HG03064 (cell line): Measurements from ENCODE around the gene MLLT10.
"Not testable (repeated sequence)": the region's sequence is repeated elsewhere in the genome, so short reads cannot be mapped to it uniquely, and the experiment has no call there.

Source experiments
- ATAC-seq: cut with Tn5 transposase; IDR thresholded peaks from one replicate; pipeline ENCODE4 v1.9.1; 2021; ENCODE audit warnings: low read depth; ENCODE audit not compliant: unreplicated experiment

The MLLT10 gene

DNA sequence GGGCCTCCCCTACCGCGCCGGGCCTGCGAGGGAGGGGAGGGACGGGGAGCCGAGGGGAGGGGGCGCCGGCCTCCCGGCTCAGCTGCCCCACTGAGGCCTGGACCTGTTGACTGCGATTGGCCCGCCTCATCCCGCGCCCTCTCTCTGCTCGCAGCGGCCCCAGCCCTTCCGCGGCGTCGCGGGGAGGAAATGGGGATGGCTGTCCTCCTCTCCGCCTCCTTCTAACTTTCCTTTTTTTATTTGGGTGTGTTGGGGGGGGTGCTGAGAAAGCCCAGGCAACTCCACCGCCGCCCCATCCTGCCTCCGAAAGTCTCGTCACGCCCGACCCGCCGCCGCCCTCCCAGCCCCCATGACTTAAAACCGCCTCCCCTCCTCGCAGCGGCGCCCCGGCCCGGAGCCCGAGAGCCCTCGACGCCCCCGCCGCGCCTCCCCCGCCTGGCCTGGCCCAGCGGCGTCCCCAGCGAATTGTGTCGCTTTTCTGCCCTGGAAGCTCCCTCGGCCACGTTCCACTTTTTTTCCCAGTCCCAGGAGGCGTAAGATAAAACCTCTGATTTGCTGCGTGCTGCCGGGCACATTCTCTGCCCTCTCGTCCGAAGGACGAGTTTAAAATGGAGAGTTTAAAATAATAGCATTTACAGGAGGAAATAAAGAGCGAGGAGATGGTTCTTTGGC is 7.7 kb upstream of the MLLT10 start:
- peak; percentile 13 for ATAC-seq

DNA sequence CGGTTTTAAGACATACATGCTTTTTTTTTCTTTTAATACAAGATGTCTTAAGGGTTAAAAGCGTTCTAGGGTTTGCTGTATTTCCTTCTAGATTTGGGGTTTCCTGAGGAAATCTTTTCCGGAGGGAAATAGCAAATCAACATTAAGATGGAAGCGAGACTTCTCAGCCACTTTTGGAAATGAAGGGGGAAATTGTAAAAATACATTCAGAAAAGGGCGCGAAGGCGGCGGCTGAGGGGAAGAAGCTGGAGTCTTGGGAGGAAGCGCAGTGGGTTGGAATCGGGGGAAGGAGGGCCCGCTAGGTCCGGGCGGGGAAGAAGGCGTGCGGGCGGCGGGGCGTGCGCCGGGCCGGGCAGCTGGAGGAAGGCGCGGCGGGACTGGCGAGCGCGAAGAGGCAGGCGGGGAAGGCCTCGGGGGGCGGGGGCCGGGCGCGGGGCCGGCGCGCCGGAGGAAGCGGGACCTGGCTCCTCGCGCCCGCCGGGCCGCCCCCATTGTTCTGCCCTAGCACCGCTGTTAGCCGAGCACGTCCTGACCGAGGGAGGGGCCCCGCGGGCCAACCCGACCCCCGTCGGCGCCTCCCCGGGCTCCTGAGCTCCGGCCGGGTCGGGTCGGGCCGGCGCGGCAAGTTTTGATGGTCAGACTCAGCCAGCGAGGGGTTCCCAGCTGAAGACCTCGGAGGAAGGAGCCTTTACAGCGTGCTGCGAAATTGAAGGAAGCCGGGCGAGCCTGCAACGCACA is 7.0 kb upstream of the MLLT10 start:
- no peak for ATAC-seq

DNA sequence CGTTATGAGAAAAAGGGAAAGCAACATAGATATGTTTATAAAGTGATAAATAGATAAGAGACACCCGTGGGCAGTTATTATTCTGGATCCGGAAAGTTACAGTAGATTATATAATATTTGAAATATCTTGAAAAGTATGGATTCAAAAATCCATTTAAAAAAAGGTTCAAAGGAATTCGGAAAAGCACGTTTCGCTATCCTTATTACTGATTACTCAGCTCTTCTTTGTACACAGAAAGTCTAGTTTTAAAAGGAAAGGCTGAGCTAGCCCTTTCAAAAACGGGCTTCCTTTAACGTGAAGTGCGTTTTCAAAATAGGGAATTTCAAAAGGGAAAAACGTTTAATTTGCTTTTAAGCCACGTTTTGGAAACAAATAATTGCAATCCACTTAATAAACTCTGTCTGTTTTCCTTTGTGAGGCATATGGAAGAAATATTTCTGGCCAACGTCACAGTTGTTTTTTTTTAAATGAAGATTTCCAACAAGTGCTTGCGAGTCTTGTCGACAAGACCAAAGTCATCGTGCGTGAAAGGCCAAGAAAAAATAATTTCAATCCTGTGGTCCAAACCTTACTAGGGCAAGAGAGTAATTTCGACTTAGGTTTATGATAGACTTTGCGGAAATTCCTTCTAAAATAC is 6.3 kb upstream of the MLLT10 start:
- no peak for ATAC-seq

DNA sequence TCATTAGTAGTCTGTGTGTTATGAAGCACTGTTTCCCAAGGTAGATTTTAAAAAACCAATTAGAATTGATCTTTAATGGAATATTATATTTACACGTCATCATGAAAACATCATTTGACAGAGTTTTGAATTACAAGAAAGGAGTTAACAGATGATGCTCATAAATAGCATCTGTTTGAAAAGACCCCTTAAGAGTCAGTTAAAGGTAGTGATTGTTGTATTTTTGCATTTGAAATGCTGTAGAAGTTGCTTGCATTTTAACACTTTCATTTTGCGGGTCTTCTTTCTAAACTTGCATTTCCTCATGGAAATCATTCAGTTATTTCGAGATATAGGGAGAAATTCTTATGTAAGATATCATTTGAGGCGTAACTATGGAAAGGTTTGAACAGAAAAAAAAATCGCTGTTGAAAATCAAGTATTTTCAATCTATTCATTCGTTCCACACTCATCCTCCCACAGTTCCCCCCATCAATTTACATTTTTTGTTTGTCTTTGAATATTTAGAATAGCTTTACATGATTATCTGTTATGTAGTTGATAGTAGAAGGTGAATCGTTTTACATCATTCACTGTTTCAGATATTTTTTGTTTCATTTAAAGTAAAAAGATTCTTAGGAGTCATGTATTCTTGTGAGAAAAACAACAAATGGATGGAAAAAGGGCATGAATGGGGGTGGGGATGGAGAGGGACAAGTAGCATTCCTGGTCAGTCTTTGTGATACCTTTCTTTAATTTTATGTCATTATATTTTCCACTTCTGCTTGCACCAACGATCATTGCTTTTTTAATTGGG is 5.6 kb upstream of the MLLT10 start:
- ATAC-seq, result no peak

DNA sequence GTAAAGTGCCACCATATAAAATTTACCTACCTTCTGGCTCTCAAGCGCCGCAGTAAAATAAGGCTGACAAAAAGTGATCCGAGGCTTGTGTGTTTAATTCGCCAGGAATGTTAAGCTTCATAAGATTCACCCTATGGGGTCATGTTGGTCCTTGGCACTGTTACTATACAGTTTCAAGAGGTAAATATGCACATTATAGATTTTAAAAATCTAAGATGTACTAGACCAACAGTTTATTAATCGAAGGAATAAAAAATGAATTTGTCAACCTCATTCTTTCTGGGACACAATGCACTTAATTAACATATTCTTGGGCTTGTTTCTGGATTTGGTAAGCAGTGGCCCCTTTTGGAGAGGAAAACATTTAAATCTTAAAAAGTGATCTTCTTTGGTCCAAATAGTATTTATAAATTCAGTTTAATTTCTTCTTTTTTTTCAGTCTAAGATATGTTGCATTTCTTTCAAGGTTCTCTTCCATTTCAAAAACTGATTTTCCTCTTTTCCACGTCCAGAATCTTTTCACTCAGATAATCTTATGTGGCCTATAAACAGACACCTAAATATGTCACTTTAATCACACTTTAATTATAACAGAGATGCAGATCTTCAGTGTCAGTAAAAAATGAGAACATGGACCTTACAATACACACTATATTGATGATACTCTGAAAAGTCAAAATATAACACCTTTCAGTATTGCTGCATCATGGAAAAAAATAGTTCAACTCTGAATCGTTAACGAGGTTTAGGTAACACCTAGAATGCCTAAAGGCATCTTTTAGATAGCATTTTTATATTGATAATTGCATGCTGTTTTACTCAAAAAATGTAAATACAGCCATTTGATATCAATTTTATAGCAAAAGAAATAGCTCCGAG is 4.8 kb upstream of the MLLT10 start:
- no peak for ATAC-seq

DNA sequence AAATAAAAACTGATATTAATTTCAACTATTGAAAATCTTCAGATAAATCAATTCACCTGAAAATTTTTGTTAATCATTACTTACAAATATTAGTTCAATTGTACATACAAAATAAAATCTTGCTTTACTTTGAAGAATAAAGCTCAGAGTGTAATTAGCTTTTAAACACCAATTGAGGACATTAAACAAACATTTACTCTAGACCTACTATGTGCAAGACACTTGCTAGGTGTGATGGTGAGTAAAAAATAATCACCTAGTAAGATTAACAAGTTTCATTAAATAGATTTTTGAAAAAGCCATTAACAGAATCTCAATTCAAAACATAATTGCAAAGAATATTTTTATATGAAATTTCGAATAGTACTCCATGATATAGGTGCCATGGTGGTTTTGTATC is 3.9 kb upstream of the MLLT10 start:
- ATAC-seq, result no peak

DNA sequence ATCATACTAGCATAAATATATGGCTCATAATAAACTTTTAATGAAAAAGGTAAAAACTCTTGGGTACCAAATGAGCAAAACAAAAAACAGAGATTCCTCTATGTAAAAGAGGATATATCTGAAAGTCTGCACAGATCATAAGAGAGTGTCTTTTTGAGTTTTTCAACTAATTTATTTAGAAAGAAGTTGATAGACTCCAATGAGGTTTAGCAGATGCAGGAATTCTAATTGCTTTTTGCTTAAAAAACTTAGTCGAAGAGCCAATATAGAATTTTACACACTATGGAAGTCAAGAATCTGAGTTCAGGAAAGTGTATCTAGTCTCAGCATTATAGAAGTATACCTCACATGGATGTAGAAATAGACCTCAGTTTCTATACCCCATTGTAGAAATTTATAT is 3.4 kb upstream of the MLLT10 start:
- ATAC-seq, result no peak

DNA sequence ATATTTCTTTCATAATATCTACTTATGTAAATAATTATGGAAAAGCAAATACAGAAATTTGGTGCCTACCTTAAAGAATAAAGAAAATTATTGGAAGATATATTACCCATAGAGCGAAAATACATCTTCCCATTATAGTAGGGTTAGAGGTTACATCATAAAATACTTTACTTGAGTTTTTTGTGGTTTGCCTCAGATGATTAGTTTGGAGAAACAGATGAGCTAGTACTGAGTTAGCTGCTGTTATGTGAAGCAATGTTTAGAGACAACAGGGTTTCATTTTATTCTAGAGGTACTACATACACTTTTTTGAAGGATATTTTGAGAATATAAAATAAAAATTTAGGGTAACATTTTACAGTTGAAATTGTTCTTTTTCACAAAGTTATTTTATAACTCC is 2.9 kb upstream of the MLLT10 start:
- ATAC-seq, result no peak

DNA sequence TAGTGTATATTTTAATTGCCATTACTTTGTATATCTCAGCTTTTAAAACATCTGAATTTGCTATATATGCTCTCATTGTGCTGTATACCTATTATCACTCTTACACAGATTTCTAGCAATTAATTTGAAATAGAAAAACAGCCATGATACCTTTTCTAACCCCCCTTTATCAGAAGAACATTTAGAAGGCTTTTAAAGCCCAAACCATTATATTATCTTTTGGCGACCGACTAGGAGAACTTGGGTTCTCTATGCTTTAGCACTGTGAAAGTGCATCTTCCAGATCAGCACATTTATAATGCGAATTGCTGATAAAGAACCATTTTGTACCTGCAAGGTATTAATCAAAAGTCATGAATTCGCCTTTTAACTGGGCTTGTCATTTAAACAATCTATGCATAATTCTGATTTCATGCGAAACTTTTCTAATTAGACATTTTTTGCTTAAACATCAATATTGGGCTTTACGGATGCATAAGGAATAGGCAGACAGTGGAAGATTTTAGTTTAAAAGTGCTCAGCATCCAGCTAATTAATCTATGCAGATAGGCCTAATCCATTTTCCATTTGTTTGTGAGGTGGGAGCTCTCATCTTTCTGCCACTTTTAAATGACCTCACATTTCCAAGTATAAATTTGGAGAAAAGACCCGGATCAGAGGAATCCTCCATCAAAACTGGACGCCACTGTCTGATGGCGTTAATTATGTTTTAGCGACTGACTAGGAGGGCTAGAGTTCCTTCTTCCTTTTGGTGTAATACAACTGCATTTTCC is 1.2 kb upstream of the MLLT10 start:
- ATAC-seq, result no peak

DNA sequence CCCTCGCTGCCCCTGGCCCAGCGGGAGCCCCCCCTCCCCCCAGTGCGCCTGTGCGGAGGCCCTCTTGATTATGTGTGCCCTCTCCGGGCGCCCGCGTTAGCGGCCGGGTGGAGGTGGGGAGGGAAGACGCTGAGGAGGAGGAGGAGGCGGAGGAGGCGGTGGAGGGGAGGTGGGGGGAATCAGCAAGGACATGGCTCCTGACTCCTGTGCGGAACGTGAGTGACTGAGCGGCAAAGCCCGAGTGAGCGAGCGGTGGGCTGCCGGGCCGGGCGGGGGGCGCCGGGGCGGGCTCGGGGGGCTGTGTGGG is 201 bp downstream of the MLLT10 start:
- no peak for ATAC-seq

DNA sequence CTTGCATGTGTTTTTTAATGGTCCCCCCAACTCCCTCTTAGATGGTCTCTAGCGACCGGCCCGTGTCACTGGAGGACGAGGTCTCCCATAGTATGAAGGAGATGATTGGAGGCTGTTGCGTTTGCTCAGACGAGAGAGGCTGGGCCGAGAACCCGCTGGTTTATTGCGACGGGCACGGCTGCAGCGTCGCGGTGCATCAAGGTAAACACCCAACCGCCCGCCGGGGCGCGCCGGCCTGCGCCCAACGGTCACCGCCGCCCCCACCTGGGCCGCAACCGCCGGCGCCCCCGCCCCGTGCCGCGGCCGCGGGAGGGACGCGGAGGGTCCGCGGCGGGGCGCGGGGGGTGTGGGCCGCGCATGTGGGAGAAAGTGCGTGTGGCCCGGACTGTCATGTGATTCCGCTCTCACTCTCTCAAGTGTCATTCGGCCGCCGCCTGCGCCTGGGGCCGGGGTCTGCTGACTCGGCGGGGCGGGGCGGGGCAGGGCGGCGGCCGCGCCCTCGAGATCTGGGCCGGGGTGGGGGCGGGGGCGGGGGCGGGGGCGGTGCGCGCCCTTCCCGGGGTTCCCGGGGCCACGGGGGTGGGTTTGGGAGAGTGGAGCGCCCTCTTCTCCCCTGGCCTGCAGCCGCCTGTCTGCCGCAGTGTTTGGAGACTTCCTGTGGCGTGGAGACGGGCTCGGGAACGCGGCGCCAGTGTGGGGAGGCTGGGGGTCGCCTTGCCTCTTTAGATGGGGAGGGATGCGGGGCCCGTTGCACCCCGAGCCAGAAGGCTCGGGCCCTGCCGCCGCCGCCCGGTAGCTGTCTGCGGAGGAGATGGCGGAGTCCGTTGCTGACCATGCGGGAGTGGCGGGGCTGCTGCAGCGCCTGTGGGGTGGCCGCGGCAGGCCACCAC is 817 bp downstream of the MLLT10 start:
- ATAC-seq, result no peak

DNA sequence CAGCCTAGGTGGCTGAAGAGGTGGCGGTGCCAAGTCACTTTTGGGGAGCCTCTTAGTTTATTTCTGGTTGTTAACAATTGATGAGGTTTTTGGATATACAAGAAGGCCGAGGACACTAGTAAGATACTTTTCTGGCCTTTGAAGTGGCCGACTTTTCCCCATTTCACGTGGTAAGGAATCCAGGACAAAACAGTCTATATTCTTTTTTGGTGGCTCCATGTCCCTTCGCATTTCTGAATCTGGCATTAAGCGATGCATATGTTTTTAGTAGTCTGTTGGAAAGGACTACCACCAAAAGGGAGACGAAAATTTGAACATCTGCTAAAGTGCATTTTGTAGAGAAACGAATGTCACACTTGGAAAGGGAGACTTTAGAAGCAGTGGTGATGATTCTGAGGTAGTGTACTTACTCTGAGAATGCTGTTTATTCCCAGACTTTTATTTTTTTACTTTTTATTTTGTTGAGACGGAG is 1.5 kb downstream of the MLLT10 start:
- ATAC-seq, result no peak

DNA sequence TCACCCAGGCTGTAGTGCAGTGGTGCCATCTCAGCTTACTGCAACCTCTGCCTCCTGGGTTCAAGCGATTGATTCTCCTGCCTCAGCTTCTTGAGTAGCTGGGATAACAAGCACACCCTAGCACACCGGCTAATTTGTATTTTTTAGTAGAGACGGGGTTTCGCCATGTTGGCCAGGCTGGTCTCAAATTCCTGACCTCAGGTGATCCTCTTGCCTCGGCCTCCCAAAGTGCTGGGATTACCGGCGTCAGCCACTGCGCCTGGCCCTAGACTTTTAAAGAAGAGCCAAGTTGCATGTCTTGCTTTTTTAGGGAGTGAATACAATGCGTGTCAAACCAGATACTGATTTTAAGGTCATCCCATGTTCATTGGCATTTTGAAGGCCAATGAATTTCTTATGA is 1.9 kb downstream of the MLLT10 start:
- ATAC-seq, result not testable (repeated sequence)

DNA sequence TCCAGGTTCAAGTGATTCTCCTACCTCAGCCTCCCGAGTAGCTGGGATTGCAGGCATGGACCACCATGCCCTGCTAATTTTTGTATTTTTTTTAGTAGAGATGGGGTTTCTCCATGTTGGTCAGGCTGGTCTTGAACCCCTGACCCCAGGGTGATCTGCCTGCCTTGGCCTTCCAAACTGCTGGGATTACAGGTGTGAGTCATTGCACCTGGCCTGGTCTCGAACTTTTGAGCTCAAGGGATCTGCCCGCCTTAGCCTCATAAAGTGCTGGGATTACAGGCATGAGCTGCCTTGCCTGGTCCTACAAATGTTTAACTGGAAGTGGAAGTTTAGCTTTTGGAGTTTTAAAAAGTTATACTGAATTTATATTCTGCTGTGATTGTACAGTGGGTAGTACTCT is 2.8 kb downstream of the MLLT10 start:
- ATAC-seq, result no peak

DNA sequence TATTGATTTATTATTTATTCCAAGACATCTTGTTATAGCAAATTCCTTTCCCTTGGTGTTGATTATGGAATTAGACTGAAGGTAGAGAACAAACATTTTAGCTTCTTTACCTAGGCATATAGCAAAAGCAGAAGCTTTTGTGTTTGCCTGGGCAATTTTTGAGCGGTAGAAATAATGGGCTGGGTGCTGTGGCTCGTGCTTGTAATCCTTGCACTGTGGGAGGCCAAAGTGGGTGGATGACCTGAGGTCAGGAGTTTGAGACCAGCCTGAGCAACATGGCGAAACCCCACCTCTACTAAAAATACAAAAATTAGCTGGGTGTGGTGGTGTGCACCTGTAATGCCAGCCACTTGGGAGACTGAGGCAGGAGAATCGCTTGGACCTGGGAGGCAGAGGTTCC is 6.7 kb downstream of the MLLT10 start:
- ATAC-seq, result not testable (repeated sequence)

DNA sequence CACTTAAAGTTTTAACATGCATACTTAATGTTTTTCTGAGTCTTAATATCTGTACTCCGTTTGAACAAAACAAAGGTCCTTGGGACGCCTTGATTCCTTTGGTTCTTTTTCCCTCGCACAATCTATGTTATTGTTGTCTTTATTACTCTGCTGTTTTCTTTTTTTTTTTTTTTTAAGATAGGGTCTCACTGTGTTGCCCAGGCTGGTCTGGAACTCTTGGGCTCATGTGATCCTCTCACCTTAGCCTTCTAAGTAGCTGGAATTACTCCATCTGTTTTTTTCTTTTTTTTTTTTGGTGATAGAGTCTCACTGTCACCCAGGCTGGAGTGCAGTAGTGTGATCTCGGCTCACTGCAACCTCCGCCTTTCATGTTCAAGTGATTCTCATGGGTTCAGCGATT is 13.2 kb downstream of the MLLT10 start:
- no peak for ATAC-seq

DNA sequence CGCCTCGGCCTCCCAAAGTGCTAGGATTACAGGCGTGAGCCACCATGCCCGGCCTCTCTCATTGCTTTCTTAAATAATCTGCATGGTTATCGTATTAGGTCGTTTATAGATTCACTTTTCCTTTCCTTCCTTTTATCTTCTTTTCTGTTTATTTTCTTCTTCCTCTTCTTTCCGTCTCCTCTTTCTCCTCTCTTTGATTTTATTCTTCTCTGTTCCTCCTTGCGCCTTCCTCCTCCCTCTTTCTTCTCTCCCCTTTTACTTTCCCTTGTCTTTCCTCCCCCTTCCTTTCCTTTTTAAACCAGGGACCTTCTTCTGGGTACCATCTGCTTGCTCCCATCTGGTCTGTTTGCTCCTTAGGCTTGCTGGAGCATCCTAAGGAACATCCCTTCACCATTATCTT is 18.6 kb downstream of the MLLT10 start:
- no peak for ATAC-seq

DNA sequence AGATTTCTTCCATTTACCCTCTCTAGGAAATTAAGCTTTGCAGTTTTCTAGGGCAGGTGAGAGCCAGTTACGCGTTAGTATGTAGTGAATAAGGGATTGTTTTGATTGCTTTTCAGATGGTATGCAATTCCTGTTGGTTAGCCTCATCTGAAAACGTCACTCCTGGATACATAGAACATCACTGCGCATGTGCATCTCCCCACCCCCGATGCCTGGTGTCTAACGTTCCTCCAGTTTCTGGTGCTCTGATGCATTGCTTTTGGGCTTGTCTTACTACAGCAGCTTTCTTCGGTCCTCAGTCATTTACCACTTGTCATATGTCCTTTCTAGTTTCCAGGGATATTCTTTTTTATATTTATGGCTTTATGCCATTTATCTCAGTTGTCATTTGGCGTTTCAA is 22.5 kb downstream of the MLLT10 start:
- ATAC-seq, result no peak

DNA sequence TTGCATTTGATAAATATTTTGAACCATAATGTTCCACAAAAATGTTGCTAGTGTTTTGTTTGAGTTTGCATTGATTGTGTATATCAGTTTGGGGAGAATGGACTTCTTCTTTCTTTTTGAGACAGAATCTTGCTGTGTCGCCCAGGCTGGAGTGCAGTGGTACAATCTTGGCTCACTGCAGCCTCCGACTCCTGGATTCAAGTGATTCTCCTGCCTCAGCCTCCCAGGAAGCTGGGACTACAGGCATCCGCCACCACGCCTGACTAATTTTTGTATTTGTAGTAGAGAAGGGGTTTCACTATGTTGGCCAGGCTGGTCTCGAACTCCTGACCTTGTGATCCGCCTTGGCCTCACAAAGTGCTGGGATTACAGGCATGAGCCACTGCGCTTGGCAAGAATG is 25.0 kb downstream of the MLLT10 start:
- not testable (repeated sequence) for ATAC-seq
